Cortex of kidney (tissue), 1 donor: ENCODE data around the gene EPG5.
A peak's percentile ranks its signal among the peaks of the same experiment; 100 is the strongest.
"Not testable (repeated sequence)": the region's sequence is repeated elsewhere in the genome, so short reads cannot be mapped to it uniquely, and the experiment has no call there.

ENCODE experiments used
- DNase-seq: peaks from one replicate; lab custom pipeline; 2025; lab: John Stamatoyannopoulos, UW

The EPG5 gene, protein sequence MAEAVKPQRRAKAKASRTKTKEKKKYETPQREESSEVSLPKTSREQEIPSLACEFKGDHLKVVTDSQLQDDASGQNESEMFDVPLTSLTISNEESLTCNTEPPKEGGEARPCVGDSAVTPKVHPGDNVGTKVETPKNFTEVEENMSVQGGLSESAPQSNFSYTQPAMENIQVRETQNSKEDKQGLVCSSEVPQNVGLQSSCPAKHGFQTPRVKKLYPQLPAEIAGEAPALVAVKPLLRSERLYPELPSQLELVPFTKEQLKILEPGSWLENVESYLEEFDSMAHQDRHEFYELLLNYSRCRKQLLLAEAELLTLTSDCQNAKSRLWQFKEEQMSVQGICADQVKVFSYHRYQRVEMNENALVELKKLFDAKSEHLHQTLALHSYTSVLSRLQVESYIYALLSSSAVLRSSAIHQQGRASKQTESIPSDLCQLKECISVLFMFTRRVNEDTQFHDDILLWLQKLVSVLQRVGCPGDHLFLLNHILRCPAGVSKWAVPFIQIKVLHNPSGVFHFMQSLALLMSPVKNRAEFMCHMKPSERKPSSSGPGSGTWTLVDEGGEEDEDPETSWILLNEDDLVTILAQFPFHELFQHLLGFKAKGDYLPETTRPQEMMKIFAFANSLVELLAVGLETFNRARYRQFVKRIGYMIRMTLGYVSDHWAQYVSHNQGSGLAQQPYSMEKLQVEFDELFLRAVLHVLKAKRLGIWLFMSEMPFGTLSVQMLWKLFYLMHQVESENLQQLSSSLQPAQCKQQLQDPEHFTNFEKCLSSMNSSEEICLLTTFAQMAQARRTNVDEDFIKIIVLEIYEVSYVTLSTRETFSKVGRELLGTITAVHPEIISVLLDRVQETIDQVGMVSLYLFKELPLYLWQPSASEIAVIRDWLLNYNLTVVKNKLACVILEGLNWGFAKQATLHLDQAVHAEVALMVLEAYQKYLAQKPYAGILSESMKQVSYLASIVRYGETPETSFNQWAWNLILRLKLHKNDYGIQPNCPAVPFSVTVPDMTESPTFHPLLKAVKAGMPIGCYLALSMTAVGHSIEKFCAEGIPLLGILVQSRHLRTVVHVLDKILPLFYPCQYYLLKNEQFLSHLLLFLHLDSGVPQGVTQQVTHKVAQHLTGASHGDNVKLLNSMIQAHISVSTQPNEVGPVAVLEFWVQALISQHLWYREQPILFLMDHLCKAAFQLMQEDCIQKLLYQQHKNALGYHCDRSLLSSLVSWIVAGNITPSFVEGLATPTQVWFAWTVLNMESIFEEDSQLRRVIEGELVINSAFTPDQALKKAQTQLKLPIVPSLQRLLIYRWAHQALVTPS (N-terminal part only)

GRCh38 chr18:45967007-45967706, at the start of gene EPG5:
Gene EPG5 (minus strand): TSS chr18:45967329. CDS start chr18:45967239, 90 bp downstream.
- peak; percentile 89 for DNase-seq

- no peak for DNase-seq
Measured at GRCh38 chr18:46013484-46014189, 46.5 kb upstream of the EPG5 start.

DNA sequence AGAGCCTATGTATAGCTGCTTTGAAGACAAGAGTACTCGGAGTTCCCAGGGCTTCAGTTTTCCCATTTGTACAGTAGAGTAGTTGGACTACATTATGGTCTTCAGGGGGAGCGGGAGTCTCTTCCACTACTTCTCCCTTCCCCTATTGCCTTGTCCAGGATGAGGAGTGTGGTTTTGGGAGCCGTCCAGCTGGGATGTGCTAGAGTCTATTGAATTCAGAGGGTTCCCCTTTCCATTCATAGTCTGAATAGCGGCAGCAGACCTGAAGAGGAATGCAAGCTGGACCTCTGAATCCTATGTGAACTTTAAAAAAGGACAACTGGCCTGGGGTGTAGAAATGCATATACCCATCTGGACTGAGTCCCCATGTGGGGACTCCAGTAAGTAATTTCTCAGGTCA, 43.5 kb upstream of the EPG5 start:
- no peak for DNase-seq

GRCh38 chr18:46010050-46010449, 42.9 kb upstream of the EPG5 start:
- no peak for DNase-seq

GRCh38 chr18:46009125-46009840, 42.2 kb upstream of the EPG5 start:
- no peak for DNase-seq

DNA sequence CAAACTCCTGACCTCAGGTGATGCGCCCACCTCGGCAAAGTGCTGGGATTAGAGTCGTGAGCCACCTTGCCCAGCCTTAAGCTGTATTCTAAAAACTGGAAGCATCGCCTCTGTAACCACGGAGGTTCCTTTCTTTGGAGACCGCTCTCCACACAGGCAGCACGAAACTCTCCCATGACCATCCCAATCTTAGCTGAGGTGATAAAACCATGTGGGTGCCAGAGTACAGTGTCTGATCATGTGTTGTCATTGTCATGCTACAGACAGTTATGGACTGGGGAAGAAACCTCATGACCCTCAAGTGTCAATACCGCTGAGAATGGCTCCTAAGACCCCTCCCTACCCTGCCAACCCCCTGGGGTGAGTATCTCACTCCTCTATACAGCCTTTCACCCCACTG, 41.4 kb upstream of the EPG5 start:
- DNase-seq: no peak

- no peak for DNase-seq
Measured at GRCh38 chr18:46007165-46007564, 40.0 kb upstream of the EPG5 start.

GRCh38 chr18:46002934-46003333, 35.8 kb upstream of the EPG5 start:
- no peak for DNase-seq

- DNase-seq: no peak
Measured at GRCh38 chr18:46001892-46002291, 34.8 kb upstream of the EPG5 start.

GRCh38 chr18:46001074-46001473, 33.9 kb upstream of the EPG5 start:
- DNase-seq: no peak

- DNase-seq: no peak
Measured at GRCh38 chr18:45999536-45999935, 32.4 kb upstream of the EPG5 start.

- no peak for DNase-seq
Measured at GRCh38 chr18:45998244-45998643, 31.1 kb upstream of the EPG5 start.

- DNase-seq: no peak
Measured at GRCh38 chr18:45997700-45998151, 30.6 kb upstream of the EPG5 start.

DNA sequence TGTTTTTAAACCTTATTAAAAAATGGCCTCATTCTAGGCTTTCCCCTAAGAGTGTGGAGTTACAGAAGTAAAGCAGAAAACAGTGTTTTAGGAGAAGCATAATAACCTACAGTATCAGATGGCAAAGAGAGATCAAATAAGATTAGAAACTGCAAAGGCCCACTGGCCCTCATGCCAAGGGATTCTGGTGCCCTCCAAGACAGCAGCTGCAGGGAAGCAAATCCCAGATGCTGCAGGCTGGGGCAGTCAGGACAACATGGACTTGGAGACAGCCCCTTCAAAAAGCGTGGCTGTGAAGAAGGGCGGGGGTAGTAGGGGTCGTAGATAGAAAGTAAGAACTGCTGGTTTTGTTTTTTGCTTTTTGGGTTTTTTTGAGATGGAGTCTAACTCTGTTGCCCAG, 28.3 kb upstream of the EPG5 start:
- no peak for DNase-seq

GRCh38 chr18:45993438-45993837, 26.3 kb upstream of the EPG5 start:
- DNase-seq: no peak

- not testable (repeated sequence) for DNase-seq
Measured at GRCh38 chr18:45992527-45992926, 25.4 kb upstream of the EPG5 start.

- no peak for DNase-seq
Measured at GRCh38 chr18:45991788-45992187, 24.7 kb upstream of the EPG5 start.

- DNase-seq: no peak
Measured at GRCh38 chr18:45984546-45985235, 17.6 kb upstream of the EPG5 start.

DNA sequence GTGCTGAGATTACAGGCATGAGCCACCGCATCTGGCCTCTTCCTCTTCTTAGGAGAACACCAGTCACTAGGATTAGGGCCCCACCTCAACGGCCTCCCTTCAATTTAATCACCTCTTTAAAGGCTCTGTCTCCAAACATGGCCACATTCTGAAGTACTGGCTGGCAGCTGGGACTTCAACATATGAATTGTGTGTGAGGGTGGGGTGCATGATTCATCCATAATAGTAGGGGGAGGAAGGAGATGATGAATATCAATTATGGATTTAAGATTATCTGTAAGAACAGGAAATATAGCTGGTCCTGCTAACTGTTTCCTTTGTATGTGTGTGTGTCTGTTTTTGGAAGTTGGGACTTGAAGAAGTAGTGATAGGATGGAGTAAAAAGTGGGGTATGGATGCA, 14.7 kb upstream of the EPG5 start:
- DNase-seq: no peak

DNA sequence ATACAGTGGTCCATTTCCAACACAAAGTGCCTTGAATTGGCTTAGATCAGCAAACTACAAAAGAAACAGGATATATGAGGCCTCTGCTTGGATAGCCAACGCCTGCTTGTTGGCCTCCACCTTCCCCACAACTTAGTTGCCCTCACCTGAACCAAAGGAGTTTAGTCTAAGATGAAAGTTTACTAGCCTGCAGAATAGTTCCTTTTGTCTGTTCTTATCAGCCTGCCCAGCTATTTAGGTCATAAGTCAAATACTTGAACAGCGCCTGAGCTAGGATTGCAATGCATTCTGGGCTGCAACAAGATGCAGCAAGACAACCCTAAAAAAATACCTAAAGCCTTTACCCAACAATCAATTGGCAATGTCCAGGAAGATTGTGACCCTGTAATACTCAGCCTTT, 13.1 kb upstream of the EPG5 start:
- no peak for DNase-seq
